GM10266 (cell line): ENCODE results near the gene ELOVL1.
"Not testable (repeated sequence)": the region's sequence is repeated elsewhere in the genome, so short reads cannot be mapped to it uniquely, and the experiment has no call there.

ENCODE experiments used
- DNase-seq: peaks from one replicate; pipeline ENCODE4 v3.0.0; 2012; ENCODE audit errors: extremely low spot score
- CTCF ChIP-seq: IDR thresholded peaks from 2 replicates; pipeline ENCODE4 v1.5.1; 2012; ENCODE audit warnings: mild to moderate bottlenecking, low read depth; ENCODE audit not compliant: control insufficient read depth, insufficient read depth; ENCODE audit errors: missing control alignments

Gene ELOVL1

GRCh38 chr1:43381612-43382011, 13.8 kb upstream of the ELOVL1 start:
- TF ChIP-seq CTCF: no peak
- DNase-seq: no peak

- DNase-seq: no peak
- TF ChIP-seq CTCF: no peak
These were observed 11.7 kb upstream of the ELOVL1 start for GRCh38 chr1:43379476-43379875.

- TF ChIP-seq CTCF: no peak
These were observed 10.0 kb upstream of the ELOVL1 start for GRCh38 chr1:43377831-43378230.

GRCh38 chr1:43376723-43377235, 9.0 kb upstream of the ELOVL1 start:
- DNase-seq: no peak
- TF ChIP-seq CTCF: no peak

More at GRCh38 chr1:43377831-43378230, 10.0 kb upstream of the ELOVL1 start:
- no peak for DNase-seq

DNA sequence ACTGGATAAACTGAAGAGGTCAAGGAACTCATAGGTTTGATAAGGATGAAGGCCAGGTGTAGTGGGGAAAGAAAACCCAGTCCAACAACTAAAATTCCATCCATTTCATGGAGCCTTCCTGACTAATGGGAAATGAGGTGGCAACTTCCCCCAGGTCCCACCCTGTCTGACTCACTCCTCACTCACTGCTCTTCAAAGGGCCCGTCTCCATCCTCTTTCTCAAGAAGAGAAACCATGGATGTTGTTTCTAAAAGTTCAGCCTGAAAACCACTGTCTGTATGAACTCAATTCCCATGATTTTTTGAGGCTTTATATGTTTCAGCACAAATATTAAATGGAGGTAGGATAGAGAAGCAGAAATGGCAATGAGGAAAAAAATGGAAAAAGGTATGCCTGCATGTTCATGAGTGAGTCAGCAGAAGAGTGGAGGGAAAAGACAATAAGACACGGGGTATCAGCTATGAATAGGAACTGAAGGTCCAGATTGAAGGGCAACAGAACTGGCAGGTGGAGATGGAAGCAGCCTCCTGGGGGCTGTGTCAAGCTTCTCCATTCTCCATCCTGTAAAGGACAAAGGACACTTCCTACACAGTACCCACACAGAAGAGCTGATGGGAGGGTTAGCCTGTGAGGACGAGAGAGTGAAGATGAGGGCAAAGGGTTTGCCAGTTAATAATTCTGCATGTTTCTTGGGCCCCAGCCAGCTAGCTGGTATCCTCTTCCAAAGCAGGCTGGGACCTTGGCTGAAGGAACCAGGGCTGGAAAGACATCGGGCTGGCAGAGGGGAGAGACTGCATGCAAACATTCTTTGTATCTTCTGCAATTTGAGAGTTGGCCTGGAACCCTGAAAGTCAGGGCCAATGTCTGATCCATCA, 5.5 kb upstream of the ELOVL1 start:
- no peak for TF ChIP-seq CTCF
- no peak for DNase-seq

GRCh38 chr1:43372172-43372571, 4.4 kb upstream of the ELOVL1 start:
- no peak for TF ChIP-seq CTCF
- no peak for DNase-seq

DNA sequence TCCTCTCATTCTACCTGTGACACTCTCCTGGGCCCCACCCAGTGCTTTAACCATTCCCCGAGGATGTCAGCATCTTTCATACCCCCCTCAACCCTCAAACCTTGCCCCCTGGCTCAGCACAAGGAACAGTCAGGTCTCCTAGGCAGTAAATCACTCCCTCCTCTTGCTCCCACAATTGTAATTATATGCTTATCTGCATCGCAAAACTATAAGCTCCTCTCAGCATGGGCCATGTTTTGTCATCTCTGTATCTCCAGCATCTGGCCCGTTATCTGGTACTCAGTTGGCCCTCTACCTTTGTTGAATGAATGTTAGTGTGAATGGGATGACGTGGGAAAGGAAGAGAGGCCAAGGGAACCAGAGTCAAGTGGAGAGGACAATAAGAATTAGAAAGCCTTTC, 2.8 kb upstream of the ELOVL1 start:
- no peak for TF ChIP-seq CTCF
- DNase-seq: no peak

GRCh38 chr1:43369779-43370178, 2.0 kb upstream of the ELOVL1 start:
- DNase-seq: not testable (repeated sequence)
